ENCODE results near the gene VSIR.

VSIR gene

DNA sequence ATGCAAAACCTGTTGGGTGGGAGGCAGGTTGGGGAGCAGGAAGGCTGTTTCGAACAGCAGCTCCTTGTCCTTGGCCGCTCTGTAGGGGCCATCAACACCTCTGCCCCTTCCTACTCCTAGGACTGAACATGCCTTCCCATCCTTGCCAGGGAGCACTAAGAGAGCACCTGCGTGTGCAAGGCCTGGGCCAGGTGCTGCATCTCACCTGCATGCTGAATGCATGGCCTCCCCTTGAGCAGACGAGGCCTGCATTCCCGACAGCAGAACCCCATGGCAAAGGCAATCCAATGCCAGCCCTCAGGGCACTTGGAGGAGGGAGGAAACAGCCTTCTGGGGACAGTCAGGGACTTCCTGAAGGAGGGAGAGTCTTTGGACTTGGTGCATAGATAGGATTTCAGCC is 11.0 kb downstream of the VSIR start:
- no peaks in the 10 kb centered on the region for H3K9me3 ChIP-seq (ENCODE audit: severe bottlenecking)

DNA sequence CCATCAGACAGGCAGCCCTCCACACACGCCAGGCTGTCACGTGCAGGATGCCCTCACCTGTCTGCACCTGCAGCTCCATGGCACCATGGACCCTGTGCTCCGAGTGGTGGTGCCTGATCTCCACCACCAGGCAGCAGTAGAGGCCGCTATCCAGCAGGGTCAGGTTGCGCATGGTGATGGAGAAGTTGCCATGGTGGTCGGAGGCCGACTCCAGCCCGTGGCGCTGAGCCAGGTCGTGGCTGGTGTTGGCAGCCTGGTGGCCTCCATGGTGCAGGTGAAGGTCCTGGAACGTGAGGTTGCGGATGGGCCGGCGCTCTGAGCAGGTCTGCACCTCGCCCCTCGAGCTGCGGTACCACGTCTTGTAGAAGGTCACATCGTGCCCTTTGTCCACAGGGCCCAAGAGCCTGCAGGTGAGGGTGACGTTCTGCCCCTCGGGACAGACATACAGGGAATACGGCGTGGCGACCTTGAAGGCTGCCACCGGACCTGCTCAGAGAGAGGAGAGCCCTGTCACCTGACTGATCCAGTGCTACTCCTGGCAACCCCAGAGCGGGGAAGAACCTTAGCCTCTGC is 11.7 kb downstream of the VSIR start:
- Histone ChIP-seq H3K27ac (ENCODE audit: poor library complexity, severe bottlenecking) (no peak overlapping the region), H3K4me3 (ENCODE audit: severe bottlenecking) (no peak overlapping the region), H3K4me1 (ENCODE audit: insufficient read depth, poor library complexity, severe bottlenecking) (peaks cover 13% of the 10 kb centered on the region), H3K9me3 (ENCODE audit: severe bottlenecking) (no peaks in the 10 kb centered on the region), H3K27me3 (ENCODE audit: insufficient read depth, poor library complexity, severe bottlenecking) (no peaks in the 10 kb centered on the region), H3K36me3 (ENCODE audit: low read depth) (no peaks in the 10 kb centered on the region)
- TF ChIP-seq, protein P1, sequence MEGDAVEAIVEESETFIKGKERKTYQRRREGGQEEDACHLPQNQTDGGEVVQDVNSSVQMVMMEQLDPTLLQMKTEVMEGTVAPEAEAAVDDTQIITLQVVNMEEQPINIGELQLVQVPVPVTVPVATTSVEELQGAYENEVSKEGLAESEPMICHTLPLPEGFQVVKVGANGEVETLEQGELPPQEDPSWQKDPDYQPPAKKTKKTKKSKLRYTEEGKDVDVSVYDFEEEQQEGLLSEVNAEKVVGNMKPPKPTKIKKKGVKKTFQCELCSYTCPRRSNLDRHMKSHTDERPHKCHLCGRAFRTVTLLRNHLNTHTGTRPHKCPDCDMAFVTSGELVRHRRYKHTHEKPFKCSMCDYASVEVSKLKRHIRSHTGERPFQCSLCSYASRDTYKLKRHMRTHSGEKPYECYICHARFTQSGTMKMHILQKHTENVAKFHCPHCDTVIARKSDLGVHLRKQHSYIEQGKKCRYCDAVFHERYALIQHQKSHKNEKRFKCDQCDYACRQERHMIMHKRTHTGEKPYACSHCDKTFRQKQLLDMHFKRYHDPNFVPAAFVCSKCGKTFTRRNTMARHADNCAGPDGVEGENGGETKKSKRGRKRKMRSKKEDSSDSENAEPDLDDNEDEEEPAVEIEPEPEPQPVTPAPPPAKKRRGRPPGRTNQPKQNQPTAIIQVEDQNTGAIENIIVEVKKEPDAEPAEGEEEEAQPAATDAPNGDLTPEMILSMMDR (IDR thresholded peaks at IDR 0.05; ENCODE audit: poor library complexity, severe bottlenecking): no peak
- no peak for ATAC-seq (ENCODE audit: low read depth)
- DNase-seq (ENCODE audit: low spot score): no peak

More for the DNA sequence above, 11.0 kb downstream of the VSIR start:
- ATAC-seq (ENCODE audit: low read depth): no peak
- peaks cover 18% of the 10 kb centered on the region for H3K4me1 ChIP-seq (ENCODE audit: insufficient read depth, poor library complexity, severe bottlenecking)
- no peak overlapping the region for H3K27ac ChIP-seq (ENCODE audit: poor library complexity, severe bottlenecking)
- no peaks in the 10 kb centered on the region for H3K27me3 ChIP-seq (ENCODE audit: insufficient read depth, poor library complexity, severe bottlenecking)
- H3K4me3 ChIP-seq (ENCODE audit: severe bottlenecking): no peak overlapping the region
- DNase-seq (ENCODE audit: low spot score): no peak
- TF ChIP-seq, protein P1 (IDR thresholded peaks at IDR 0.05; ENCODE audit: poor library complexity, severe bottlenecking): no peak
- H3K36me3 ChIP-seq (ENCODE audit: low read depth): no peaks in the 10 kb centered on the region

GRCh38 chr10:71761105-71761511 is 12.2 kb downstream of the VSIR start:
- no peaks in the 10 kb centered on the region for H3K9me3 ChIP-seq (ENCODE audit: severe bottlenecking)
- peaks cover 9% of the 10 kb centered on the region for H3K4me1 ChIP-seq (ENCODE audit: insufficient read depth, poor library complexity, severe bottlenecking)
- no peaks in the 10 kb centered on the region for H3K27me3 ChIP-seq (ENCODE audit: insufficient read depth, poor library complexity, severe bottlenecking)
- H3K36me3 ChIP-seq (ENCODE audit: low read depth): no peaks in the 10 kb centered on the region
- H3K4me3 ChIP-seq (ENCODE audit: severe bottlenecking): no peak overlapping the region
- ATAC-seq (ENCODE audit: low read depth): peak; percentile 56
- no peak overlapping the region for H3K27ac ChIP-seq (ENCODE audit: poor library complexity, severe bottlenecking)
- TF ChIP-seq, protein P1 (IDR thresholded peaks at IDR 0.05; ENCODE audit: poor library complexity, severe bottlenecking): no peak
- DNase-seq (ENCODE audit: low spot score): no peak

- no peak overlapping the region for H3K27ac ChIP-seq (ENCODE audit: poor library complexity, severe bottlenecking)
- DNase-seq (ENCODE audit: low spot score) (no peak), ATAC-seq (ENCODE audit: low read depth) (no peak; the same call in 2 of the 3 replicates)
- TF ChIP-seq, protein P1 (IDR thresholded peaks at IDR 0.05; ENCODE audit: poor library complexity, severe bottlenecking): no peak
- no peaks in the 10 kb centered on the region for H3K27me3 ChIP-seq (ENCODE audit: insufficient read depth, poor library complexity, severe bottlenecking)
- H3K9me3 ChIP-seq (ENCODE audit: severe bottlenecking): no peaks in the 10 kb centered on the region
- H3K4me3 ChIP-seq (ENCODE audit: severe bottlenecking): no peak overlapping the region
- H3K36me3 ChIP-seq (ENCODE audit: low read depth): no peaks in the 10 kb centered on the region
- H3K4me1 ChIP-seq (ENCODE audit: insufficient read depth, poor library complexity, severe bottlenecking): peaks cover 4% of the 10 kb centered on the region
These were observed 15.9 kb downstream of the VSIR start for GRCh38 chr10:71757399-71757922.
